T-helper 17 cell (primary cell): ENCODE measurements around the gene FAM53C. TPM values are rescaled to one million over a fixed set of nuclear protein-coding genes. Genes with fewer than 3 reads are reported as not detected.

Experiments
- ATAC-seq: fragments of 150-1000 bp; cut with Tn5 transposase; 2 replicates; pipeline ENCODE4 v1.10.0; 2021; ENCODE audit warnings: mild to moderate bottlenecking, moderate library complexity
- DNase-seq, 3 donors: peaks; one replicate each; pipeline versions ENCODE4 v3.0.0 to v3.0.0-alpha.2; 2020 to 2021
- H3K9me3 ChIP-seq: one replicate; pipeline ENCODE4 v1.7.0; 2013; ENCODE audit warnings: low read length, mild to moderate bottlenecking; ENCODE audit not compliant: control insufficient read depth, poor library complexity, severe bottlenecking
- H3K27ac Mint-ChIP-seq: one replicate; pipeline ENCODE4 v1.8.0; 2022; ENCODE audit warnings: mild to moderate bottlenecking, moderate library complexity, mixed read lengths
- H3K27me3 Mint-ChIP-seq: one replicate; pipeline ENCODE4 v1.8.0; 2022; ENCODE audit warnings: mixed read lengths
- H3K36me3 Mint-ChIP-seq: one replicate; pipeline ENCODE4 v1.8.0; 2022; ENCODE audit warnings: low read depth, mixed read lengths
- H3K4me1 Mint-ChIP-seq: one replicate; pipeline ENCODE4 v1.8.0; 2022; ENCODE audit warnings: mild to moderate bottlenecking, mixed read lengths
- H3K4me3 Mint-ChIP-seq: one replicate; pipeline ENCODE4 v1.8.0; 2022; ENCODE audit warnings: mild to moderate bottlenecking, moderate library complexity, mixed read lengths
- total RNA-seq, 4 donors: library from RNA in 2 of 4; stranded (reverse) in 2 of 4; gene quantifications; one replicate each; pipeline ENCODE4 v1.2.3 and lab custom pipeline; 2022 to 2026

Gene FAM53C
- total RNA-seq, 2 donors from 2014 or later = 50.1 to 59.8 TPM

- no peaks in the 10 kb centered on the region for H3K9me3 ChIP-seq
- H3K4me1 Mint-ChIP-seq = peaks cover 23% of the 10 kb centered on the region
- peak overlapping the region; percentile 92 for H3K4me3 Mint-ChIP-seq
- no peak for DNase-seq
- H3K36me3 Mint-ChIP-seq = peaks cover 2% of the 10 kb centered on the region
- ATAC-seq = no peak
- H3K27ac Mint-ChIP-seq = peak overlapping the region; percentile 97
- H3K27me3 Mint-ChIP-seq = peaks cover 7% of the 10 kb centered on the region
Measured at GRCh38 chr5:138338411-138339090, 485 bp downstream of the FAM53C start.

GRCh38 chr5:138339091-138339456 lies 1.0 kb downstream of the FAM53C start:
- Mint-ChIP-seq H3K36me3 (peaks cover 2% of the 10 kb centered on the region), H3K27me3 (peaks cover 7% of the 10 kb centered on the region), H3K4me3 (peak overlapping the region; percentile 92), H3K4me1 (peaks cover 23% of the 10 kb centered on the region), H3K27ac (peak overlapping the region; percentile 97)
- ATAC-seq (no peak), DNase-seq (no peak)
- no peaks in the 10 kb centered on the region for H3K9me3 ChIP-seq

- peak overlapping the region; percentile 92 for H3K4me3 Mint-ChIP-seq
- H3K27me3 Mint-ChIP-seq = peaks cover 7% of the 10 kb centered on the region
Measured at GRCh38 chr5:138339464-138339863, 1.4 kb downstream of the FAM53C start.

GRCh38 chr5:138340008-138340407 lies 1.9 kb downstream of the FAM53C start:
- H3K9me3 ChIP-seq = no peaks in the 10 kb centered on the region
- DNase-seq (no peak), ATAC-seq (no peak)
- H3K4me3 Mint-ChIP-seq = no peak overlapping the region
- H3K27ac Mint-ChIP-seq = no peak overlapping the region
- peaks cover 4% of the 10 kb centered on the region for H3K27me3 Mint-ChIP-seq
- peaks cover 2% of the 10 kb centered on the region for H3K36me3 Mint-ChIP-seq
- peaks cover 23% of the 10 kb centered on the region for H3K4me1 Mint-ChIP-seq

More at GRCh38 chr5:138339464-138339863, 1.4 kb downstream of the FAM53C start:
- ATAC-seq = no peak
- peak overlapping the region; percentile 97 for H3K27ac Mint-ChIP-seq
- H3K9me3 ChIP-seq = no peaks in the 10 kb centered on the region
- peaks cover 2% of the 10 kb centered on the region for H3K36me3 Mint-ChIP-seq
- no peak for DNase-seq
- peaks cover 23% of the 10 kb centered on the region for H3K4me1 Mint-ChIP-seq

GRCh38 chr5:138344887-138345622 lies 7.0 kb downstream of the FAM53C start:
- H3K4me3 Mint-ChIP-seq = peak overlapping the region; percentile 28
- no peak for ATAC-seq
- H3K4me1 Mint-ChIP-seq = peaks cover 5% of the 10 kb centered on the region
- no peaks in the 10 kb centered on the region for H3K27me3 Mint-ChIP-seq
- H3K9me3 ChIP-seq = no peaks in the 10 kb centered on the region
- H3K36me3 Mint-ChIP-seq = peaks cover 2% of the 10 kb centered on the region
- H3K27ac Mint-ChIP-seq = no peak overlapping the region
- no peak for DNase-seq

GRCh38 chr5:138346889-138347288 lies 8.8 kb downstream of the FAM53C start:
- H3K9me3 ChIP-seq = no peaks in the 10 kb centered on the region
- Mint-ChIP-seq H3K27ac (no peak overlapping the region), H3K4me1 (peaks cover 3% of the 10 kb centered on the region), H3K4me3 (no peak overlapping the region), H3K27me3 (no peaks in the 10 kb centered on the region), H3K36me3 (no peaks in the 10 kb centered on the region)
- no peak for DNase-seq
- no peak for ATAC-seq

- H3K27ac Mint-ChIP-seq = no peak overlapping the region
- H3K9me3 ChIP-seq = no peaks in the 10 kb centered on the region
- H3K4me3 Mint-ChIP-seq = no peak overlapping the region
- peaks cover 2% of the 10 kb centered on the region for H3K36me3 Mint-ChIP-seq
- H3K27me3 Mint-ChIP-seq = no peaks in the 10 kb centered on the region
- ATAC-seq = no peak
- DNase-seq = no peak
- peaks cover 23% of the 10 kb centered on the region for H3K4me1 Mint-ChIP-seq
Measured at GRCh38 chr5:138349852-138350562, 11.9 kb downstream of the FAM53C start.

- no peaks in the 10 kb centered on the region for H3K27me3 Mint-ChIP-seq
- no peak for ATAC-seq
Measured at GRCh38 chr5:138350563-138350890, 12.5 kb downstream of the FAM53C start.

GRCh38 chr5:138351056-138351455 lies 13.0 kb downstream of the FAM53C start:
- no peak for DNase-seq
- peaks cover 2% of the 10 kb centered on the region for H3K36me3 Mint-ChIP-seq
- H3K4me3 Mint-ChIP-seq = no peak overlapping the region
- peak overlapping the region; percentile 27 for H3K27ac Mint-ChIP-seq
- H3K27me3 Mint-ChIP-seq = no peaks in the 10 kb centered on the region
- H3K9me3 ChIP-seq = no peaks in the 10 kb centered on the region
- ATAC-seq = no peak
- H3K4me1 Mint-ChIP-seq = peaks cover 30% of the 10 kb centered on the region

More at GRCh38 chr5:138350563-138350890, 12.5 kb downstream of the FAM53C start:
- DNase-seq = no peak
- no peaks in the 10 kb centered on the region for H3K9me3 ChIP-seq
- Mint-ChIP-seq H3K27ac (no peak overlapping the region), H3K36me3 (peaks cover 2% of the 10 kb centered on the region), H3K4me1 (peaks cover 26% of the 10 kb centered on the region), H3K4me3 (no peak overlapping the region)

GRCh38 chr5:138351517-138351916 lies 13.5 kb downstream of the FAM53C start:
- peak overlapping the region; percentile 65 for H3K4me3 Mint-ChIP-seq
- peak overlapping the region; percentile 27 for H3K27ac Mint-ChIP-seq
- H3K4me1 Mint-ChIP-seq = peaks cover 32% of the 10 kb centered on the region
- no peaks in the 10 kb centered on the region for H3K9me3 ChIP-seq
- no peaks in the 10 kb centered on the region for H3K27me3 Mint-ChIP-seq
- ATAC-seq = no peak
- no peak for DNase-seq
- peaks cover 2% of the 10 kb centered on the region for H3K36me3 Mint-ChIP-seq

- ATAC-seq (peak; percentile 88), DNase-seq (peak; percentile 88 to 99 (median 93))
- H3K27ac Mint-ChIP-seq = peak within 1 kb of the TSS; percentile 97
- peaks cover 34% of the 10 kb centered on the region for H3K4me1 Mint-ChIP-seq
- H3K9me3 ChIP-seq = no peaks in the 10 kb centered on the region
- peaks cover 2% of the 10 kb centered on the region for H3K36me3 Mint-ChIP-seq
- peak within 1 kb of the TSS; percentile 96 for H3K4me3 Mint-ChIP-seq
- H3K27me3 Mint-ChIP-seq = no peaks in the 10 kb centered on the region
Measured at GRCh38 chr5:138352071-138352721, 14.1 kb downstream of the FAM53C start, which contains the start of gene KDM3B. Gene KDM3B (plus strand): TSS chr5:138352685. CDS start chr5:138352796, 111 bp downstream.

GRCh38 chr5:138352722-138353559 lies 14.9 kb downstream of the FAM53C start:
- peak; percentile 61 for ATAC-seq
- no peaks in the 10 kb centered on the region for H3K27me3 Mint-ChIP-seq
- DNase-seq = peak; percentile 72
- H3K4me1 Mint-ChIP-seq = peaks cover 34% of the 10 kb centered on the region
- no peaks in the 10 kb centered on the region for H3K9me3 ChIP-seq
- peak overlapping the region; percentile 96 for H3K4me3 Mint-ChIP-seq
- H3K27ac Mint-ChIP-seq = peak overlapping the region; percentile 97
- H3K36me3 Mint-ChIP-seq = peaks cover 2% of the 10 kb centered on the region
